PFSK-1 (cell line): ENCODE data around the gene NRXN3.

Experiments used
- FOXP2 ChIP-seq: optimal IDR thresholded peaks from 2 replicates; pipeline ENCODE3; 2011; ENCODE audit warnings: borderline replicate concordance, control low read depth, inconsistent platforms; ENCODE audit not compliant: insufficient read depth; ENCODE audit errors: extremely low read length, extremely low read depth
- POLR2AphosphoS5 ChIP-seq: IDR thresholded peaks from 2 replicates; pipeline ENCODE4 v1.6.1; 2012; ENCODE audit warnings: low read depth, mild to moderate bottlenecking, control low read depth, low read length, moderate library complexity
- SIN3A ChIP-seq: IDR thresholded peaks from 2 replicates; pipeline ENCODE4 v1.6.1; 2012; ENCODE audit warnings: mild to moderate bottlenecking, low read length, moderate library complexity, borderline replicate concordance; ENCODE audit not compliant: insufficient read depth
- TAF1 ChIP-seq: IDR thresholded peaks from 2 replicates; pipeline ENCODE4 v1.6.1; 2012; ENCODE audit warnings: low read length, control low read depth, borderline replicate concordance; ENCODE audit not compliant: insufficient read depth
- TF ChIP-seq, protein P1 (sequence below), 2 experiments: IDR thresholded peaks; 2 replicates each; pipeline versions ENCODE4 v1.6.1 to v1.8.0; 2011 to 2012; ENCODE audit warnings: low read depth in 2 of 2, low read length in 2 of 2, control low read depth in 1 of 2, inconsistent platforms in 1 of 2, mild to moderate bottlenecking in 1 of 2, moderate library complexity in 1 of 2; ENCODE audit not compliant: insufficient read depth in 1 of 2

The NRXN3 gene

DNA sequence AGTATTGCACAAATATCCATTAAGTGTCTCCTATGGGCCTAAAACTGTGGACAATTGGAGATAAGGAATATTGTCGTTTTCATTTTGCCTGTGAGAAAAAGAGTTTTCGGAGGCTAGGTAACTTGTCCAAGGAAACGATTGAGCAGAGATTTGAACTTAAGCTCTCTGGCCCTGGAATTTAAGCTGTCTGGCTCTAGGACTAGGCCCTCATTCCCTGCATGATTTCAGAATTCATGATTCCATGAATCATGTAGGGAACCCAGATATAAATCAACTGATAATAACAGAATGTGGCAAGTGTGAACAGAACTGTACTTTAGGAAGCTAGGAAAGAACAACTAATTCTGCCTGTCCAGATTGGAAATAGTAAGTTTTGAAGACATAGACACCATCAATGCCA is 1100.2 kb downstream of the NRXN3 start:
- TF ChIP-seq TAF1 (no peak), FOXP2 (no peak), SIN3A (no peak)
- TF ChIP-seq, protein P1, sequence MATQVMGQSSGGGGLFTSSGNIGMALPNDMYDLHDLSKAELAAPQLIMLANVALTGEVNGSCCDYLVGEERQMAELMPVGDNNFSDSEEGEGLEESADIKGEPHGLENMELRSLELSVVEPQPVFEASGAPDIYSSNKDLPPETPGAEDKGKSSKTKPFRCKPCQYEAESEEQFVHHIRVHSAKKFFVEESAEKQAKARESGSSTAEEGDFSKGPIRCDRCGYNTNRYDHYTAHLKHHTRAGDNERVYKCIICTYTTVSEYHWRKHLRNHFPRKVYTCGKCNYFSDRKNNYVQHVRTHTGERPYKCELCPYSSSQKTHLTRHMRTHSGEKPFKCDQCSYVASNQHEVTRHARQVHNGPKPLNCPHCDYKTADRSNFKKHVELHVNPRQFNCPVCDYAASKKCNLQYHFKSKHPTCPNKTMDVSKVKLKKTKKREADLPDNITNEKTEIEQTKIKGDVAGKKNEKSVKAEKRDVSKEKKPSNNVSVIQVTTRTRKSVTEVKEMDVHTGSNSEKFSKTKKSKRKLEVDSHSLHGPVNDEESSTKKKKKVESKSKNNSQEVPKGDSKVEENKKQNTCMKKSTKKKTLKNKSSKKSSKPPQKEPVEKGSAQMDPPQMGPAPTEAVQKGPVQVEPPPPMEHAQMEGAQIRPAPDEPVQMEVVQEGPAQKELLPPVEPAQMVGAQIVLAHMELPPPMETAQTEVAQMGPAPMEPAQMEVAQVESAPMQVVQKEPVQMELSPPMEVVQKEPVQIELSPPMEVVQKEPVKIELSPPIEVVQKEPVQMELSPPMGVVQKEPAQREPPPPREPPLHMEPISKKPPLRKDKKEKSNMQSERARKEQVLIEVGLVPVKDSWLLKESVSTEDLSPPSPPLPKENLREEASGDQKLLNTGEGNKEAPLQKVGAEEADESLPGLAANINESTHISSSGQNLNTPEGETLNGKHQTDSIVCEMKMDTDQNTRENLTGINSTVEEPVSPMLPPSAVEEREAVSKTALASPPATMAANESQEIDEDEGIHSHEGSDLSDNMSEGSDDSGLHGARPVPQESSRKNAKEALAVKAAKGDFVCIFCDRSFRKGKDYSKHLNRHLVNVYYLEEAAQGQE (IDR thresholded peaks at IDR 0.05; ENCODE audit: insufficient read depth in 1 of 2, low read depth in 2 of 2, low read length in 2 of 2) = no peak

DNA sequence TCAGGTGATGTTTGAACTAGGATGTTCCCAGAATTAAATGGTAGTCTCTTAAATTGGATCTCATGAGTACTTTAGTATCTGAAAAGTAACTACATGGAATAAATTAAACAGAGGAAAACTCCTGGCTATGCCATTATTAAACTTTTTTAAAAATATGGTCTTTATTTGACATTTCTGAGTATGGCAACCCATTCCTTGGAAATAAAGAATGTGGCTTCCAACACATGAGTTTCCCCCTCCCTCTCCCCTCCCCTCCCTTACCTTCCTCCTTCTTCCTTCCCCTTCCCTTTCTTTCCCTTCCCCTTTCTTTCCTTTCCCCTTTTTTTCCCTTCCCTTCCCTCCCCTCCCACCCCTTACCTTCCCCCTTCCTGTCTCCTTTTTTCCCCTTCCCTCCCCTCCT is 1100.9 kb downstream of the NRXN3 start:
- TF ChIP-seq TAF1 (no peak), FOXP2 (no peak), POLR2AphosphoS5 (no peak), SIN3A (no peak)
- TF ChIP-seq, protein P1 (IDR thresholded peaks at IDR 0.05; ENCODE audit: insufficient read depth in 1 of 2, low read depth in 2 of 2, low read length in 2 of 2) = no peak

DNA sequence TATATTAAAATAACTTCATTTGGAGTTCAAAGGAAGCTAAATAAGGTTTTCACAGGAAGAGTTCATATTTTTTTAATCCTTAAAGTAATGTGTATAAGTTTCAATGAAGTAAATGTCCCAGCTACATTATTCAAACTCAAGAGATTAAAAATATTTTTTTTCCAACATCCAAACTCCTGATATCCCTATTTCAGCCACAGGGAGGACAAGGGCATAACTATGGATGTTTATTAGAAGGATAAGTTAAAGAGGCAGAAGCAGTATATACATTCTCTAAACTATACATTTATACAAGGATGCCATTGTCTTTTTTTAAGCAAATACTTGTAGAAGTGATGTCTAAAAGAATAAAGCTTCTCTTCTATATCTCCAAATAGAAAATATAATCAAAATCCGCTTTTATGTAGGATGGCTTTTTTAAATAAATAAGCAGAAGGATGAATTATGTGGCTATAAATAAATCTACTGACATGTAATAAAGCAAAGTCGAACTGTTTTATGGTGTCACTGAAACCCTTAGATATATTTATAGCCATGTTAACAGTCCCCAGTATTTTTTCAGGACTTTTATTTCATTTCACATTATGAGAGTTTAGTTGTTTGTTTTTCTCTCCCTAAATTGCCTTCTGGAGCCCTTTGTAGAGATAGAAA is 1104.6 kb downstream of the NRXN3 start:
- TF ChIP-seq SIN3A (no peak), FOXP2 (no peak), TAF1 (no peak), POLR2AphosphoS5 (no peak)
- TF ChIP-seq, protein P1 (IDR thresholded peaks at IDR 0.05; ENCODE audit: insufficient read depth in 1 of 2, low read depth in 2 of 2, low read length in 2 of 2) = no peak

DNA sequence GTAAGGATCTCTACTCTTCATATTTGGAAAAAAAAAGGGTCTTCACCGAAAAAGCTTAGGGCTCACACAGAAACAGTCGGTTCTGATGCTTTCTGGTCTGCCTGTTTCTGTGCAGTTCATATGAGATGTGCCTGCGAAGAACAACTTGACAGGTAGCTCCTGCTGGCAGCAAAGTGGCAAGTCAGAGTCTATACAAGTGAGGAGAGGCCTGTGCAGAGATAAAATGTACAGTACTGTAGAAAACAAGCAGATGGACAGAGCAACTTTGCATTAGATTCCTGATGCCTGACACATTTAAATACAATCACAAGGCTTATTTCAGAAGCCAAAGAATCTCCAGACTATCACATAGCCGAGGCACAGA is 1105.1 kb downstream of the NRXN3 start:
- TF ChIP-seq TAF1 = no peak
- TF ChIP-seq, protein P1 (IDR thresholded peaks at IDR 0.05; ENCODE audit: insufficient read depth in 1 of 2, low read depth in 2 of 2, low read length in 2 of 2) = no peak
- no peak for TF ChIP-seq FOXP2
- no peak for TF ChIP-seq SIN3A
- no peak for TF ChIP-seq POLR2AphosphoS5

DNA sequence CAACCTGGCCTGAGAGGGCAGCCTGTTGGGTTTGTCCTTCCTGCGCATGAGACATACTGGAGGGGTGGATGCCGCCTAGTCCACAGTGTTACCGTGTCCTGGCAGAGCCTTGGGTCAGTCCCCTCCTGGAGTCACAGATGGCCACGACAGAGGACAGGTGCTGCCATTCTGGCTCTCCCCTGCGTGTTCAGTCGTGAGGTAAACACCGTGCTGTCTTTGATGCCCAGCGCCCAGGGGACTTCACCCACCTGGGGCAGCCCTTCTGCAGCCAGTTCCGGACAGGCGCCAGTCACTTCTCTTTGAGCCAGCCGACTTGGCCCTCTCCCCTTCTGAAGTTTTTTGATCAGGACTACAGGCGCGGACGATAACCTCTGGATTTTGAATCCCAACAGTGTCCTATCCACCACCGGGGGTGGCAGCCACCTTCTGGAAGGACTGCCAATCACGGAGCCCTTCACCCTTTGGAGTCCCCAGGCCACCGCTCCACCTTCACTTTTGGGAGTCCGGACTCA is 1108.2 kb downstream of the NRXN3 start:
- TF ChIP-seq SIN3A (no peak), POLR2AphosphoS5 (no peak), FOXP2 (no peak), TAF1 (no peak)
- TF ChIP-seq, protein P1 (IDR thresholded peaks at IDR 0.05; ENCODE audit: insufficient read depth in 1 of 2, low read depth in 2 of 2, low read length in 2 of 2) = no peak
